ENCODE measurements around the gene CCDC170.

Gene CCDC170

DNA sequence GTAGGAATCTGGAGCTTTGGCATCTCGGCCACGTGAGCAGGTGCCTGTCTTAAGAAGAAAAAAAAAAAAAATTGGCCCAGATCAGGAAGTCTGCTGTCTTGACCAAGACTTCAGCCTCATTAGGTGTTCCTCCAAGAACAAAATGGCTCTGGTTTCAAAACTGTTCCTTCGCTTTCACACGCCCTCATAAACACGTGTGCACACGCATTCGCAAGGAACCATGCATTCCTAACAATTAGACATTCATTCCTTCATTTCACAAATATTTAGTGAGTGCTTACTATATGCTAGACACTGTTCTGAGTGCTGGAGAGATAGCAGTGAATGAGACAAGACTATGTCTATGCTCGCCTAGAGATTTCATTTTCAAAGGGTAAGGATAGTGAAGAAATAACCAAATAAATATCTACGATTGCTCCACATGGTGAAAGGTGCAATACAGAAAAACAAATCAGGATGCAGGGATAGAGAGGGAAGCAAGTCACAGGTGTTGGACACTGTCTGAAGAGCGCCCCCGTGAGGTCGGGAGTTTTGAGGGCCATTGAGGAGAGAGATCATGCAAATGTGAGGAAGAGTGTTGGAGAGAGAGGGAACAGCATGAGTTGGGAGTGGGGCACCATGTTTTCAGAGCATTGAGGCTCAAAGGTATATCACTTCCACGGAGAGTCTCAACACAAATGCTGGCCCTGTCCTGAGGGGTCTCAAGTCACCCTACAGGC is 53.3 kb downstream of the CCDC170 start:
- DNase-seq (ENCODE audit: low read depth) = no peak

DNA sequence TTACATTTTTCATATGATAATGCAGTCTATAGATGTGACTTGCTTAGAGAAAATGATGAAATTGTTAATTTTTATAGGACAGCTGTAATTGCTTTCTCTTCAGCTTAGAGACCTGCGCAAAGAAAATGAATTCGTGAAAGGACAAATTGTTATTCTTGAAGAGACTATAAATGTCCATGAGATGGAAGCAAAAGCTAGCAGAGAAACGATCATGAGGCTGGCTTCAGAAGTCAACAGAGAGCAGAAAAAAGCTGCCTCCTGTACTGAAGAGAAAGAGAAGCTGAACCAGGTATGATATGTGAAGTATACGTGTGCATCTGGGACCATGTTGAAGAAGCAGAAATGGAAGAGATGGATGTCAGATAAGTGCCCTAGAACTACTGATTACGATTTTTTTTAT is 54.4 kb downstream of the CCDC170 start:
- DNase-seq (ENCODE audit: low read depth) = no peak

DNA sequence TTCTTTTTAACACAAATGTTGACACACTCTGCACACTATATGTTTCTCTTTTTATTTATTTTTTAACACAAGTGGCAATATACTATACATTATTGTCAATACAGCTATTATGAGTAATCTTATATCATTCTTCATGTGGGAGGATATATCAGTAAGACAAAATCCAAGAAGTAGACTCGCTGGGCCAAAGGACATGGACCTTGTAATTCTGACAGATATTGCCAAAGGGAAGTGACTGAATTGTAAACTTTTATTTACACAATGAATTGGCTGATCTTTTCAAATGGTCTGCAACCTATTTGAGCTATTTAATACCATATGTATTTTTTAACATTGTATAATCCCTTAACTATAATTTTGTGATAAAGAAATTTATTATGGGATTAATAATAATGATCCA is 56.0 kb downstream of the CCDC170 start:
- no peak for DNase-seq (ENCODE audit: low read depth)

DNA sequence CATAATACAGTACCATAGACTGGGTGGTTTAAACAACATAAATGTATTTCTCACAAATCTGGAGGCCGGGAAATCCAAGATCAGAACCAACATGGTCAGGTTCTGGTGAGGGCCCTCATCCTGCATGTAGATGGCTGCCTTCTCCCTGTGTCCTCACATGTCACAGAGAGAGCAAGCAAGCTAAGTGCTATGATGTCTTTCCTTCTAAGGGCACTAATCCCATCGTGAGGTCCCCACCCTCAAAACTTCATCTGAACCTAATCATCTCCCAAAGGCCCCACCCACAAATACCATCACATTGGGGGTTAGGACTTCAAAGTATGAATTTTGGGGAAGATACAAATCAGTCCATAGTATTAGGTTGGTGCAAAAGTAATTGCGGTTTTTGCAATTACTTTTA is 56.8 kb downstream of the CCDC170 start:
- DNase-seq (ENCODE audit: low read depth) = no peak

DNA sequence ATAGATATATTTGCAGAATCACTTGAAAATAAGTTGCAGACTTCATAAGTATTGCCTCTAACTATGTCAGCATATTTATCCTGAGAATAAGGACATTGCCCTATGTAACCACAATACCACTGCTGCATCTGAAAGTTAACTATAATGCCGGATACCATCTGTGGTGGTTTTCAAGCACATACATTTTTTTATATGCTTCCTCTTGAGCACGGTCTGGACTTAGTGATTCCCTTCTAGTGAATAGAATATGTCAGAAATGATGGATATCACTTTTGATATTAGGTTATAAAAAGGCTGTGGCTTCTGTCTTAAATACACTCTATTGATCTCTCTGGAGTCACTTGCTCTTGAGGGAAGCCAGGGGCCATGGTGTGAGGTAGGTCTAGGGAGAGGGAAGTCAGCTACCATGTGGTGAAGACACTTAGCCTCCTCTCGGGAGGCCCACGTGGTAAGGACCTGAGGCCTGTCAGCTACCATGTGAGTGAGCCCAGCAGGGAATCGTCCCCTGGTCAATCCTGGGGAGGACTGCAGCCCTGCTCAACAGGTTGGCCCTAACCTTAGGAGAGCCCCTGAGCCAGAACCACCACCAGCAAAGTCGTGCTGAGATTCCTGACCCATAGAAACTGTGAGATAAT is 57.5 kb downstream of the CCDC170 start:
- no peak for DNase-seq (ENCODE audit: low read depth)

DNA sequence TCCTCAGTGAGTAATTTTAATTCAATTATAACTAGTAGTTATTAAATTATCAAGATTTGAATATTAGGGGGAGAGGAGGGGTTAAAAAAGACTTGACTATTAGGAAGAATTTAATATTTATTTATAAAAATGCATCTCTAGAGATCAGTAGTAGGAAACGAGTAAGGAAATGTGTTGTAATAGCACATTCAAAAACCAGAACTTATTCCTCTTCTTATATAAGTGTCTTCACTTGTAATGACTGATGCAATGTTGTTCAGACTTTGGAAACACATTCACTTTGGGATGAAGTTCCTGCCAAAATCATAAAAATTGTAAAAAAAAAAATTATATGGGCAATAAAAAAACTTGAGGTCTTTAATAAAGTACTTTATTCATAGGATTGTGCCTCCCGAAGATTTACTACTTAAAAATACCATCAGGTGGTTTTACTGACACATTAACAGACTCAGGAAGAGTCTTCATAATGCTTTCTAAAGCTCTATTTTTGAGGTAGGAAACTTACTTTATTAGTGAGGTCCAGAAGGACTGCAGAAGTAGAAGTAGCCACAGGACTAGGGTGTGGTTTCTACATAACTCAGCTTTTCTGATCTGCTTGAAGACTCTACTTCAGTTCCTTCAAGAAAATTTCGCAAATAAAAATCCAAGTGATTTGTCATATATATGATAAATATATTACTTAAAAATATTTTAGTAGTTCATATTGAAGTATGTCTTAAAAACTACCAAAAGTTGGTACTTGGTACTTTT is 59.8 kb downstream of the CCDC170 start:
- no peak for DNase-seq (ENCODE audit: low read depth)

DNA sequence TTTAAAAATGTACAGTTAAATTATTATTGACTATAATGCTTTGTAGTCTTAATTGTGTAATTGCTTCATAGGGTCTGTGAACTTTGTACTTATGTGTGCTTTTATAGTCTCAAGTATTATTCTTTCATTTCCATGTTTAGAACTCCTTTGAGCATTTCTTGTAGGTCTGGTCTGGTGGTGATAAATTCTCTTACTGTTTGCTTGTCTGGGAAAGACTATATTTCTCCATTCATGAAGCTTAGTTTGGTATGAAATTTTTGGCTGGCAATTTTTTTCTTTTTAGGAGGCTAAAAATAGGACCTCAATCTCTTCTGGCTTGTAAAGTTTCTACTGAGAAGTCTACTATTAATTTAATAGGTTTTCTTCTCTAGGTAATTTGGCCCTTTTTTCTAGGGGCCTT is 67.4 kb downstream of the CCDC170 start:
- DNase-seq (ENCODE audit: low read depth) = no peak

DNA sequence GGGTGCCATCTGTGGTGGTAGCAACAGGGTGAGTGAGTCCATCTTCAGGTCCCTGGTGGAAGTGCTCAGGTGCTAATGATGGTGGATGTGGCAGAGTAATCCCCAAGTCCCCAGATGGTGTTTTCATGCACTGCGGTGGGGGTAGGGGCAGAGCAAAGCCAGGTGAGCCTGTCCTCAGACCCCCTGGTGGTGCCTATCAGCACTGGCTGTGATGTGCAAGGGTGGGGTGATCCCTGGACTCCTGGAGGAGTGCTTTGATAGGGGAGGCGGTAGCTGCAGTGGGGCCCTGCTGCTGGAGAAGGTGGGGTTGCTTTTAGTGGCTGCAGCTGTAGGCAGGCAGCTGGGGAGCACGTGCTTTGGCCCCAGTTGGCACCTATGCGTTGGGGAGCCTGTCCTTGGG is 70.8 kb downstream of the CCDC170 start:
- DNase-seq (ENCODE audit: low read depth) = no peak

DNA sequence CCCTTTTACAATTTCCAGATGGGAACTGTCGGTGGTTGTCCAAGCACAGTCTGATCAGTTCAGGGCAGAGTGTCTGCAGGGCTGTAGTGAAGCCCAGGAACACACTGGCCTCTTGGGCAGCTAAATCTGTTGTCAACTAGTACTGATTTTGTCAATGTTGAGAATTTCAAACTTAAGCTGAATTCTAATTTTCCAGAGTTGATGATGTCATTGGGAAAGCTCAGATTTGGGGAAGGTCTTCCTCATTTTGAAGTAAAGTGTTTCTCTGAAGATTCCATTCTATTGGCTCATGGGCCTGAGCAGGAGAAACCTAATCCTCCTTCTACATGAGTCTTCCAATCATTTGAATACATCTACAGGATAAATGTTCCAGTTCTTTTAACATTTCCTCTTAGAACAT is 72.1 kb downstream of the CCDC170 start:
- DNase-seq (ENCODE audit: low read depth) = no peak

DNA sequence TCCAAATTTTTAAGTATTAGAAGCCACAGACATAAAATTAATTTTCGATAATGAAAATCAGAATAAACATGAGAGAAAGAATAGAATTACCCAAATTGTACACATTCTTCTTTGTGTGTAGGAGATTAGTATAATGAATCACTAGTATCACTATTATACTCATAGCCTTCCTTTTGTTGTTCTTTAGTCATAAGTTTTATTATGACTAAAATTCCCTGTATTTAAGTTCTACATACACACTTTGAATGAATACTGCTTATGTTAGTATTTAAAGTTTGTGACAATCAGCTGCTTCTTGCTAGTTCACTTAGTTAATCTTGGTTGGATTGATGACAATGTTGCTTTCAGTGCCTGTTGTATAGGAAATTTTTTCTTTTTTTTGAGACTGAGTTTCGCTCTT is 72.7 kb downstream of the CCDC170 start:
- no peak for DNase-seq (ENCODE audit: low read depth)

DNA sequence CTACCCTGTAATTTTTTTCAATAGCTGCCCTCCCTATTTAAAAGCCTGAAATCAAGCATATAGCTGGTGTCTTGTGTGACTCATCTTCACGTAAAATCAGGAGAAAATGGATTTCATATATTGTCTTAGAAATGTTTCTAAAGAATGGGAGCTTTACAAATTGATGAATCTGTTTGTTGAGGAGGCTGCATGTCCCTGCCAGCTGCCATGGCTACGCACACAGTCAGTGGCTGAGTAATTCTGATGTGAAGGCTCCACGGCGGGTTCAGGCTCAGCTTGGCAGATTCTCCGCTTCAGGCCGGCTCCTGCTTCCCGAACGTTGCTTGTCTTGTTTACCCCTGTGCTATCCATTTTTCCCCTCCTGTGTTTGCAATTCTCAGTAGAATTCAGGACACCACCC is 82.8 kb downstream of the CCDC170 start:
- DNase-seq (ENCODE audit: low read depth) = peak; percentile 56

DNA sequence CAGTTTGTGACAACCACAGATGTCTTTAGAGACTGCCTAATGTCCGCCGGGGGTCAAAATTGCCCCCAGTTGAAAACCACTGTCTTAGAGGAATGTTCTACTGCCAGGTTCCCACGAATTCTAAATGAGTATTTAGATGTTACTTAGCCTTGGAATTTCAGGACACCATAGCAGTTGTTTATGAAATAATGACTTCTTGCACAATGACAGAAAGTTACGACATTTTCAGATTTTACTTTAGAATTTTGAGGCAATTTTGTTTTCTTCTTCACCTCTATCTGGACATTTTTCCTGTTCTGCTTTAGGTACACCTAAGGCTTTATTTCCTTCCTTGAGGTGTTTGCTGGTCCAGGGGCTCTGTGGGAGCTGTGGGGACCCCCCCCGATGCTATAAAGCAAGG is 83.4 kb downstream of the CCDC170 start:
- no peak for DNase-seq (ENCODE audit: low read depth)

DNA sequence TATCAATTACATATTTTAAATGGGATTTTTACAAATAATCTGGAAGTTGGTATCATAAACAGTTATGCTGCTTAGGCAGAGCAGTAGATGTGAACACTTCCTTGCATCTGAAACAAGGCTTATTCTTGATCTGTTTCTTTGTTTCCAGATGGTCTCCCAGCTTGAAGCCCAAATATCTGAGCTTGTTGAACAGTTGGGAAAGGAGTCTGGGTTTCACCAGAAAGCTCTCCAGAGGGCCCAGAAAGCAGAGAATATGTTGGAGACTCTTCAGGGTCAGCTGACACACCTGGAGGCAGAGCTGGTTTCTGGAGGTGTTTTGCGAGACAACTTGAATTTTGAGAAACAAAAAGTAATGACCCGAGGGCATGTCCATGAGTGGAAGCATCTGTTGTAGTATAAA is 91.9 kb downstream of the CCDC170 start:
- DNase-seq (ENCODE audit: low read depth) = no peak

DNA sequence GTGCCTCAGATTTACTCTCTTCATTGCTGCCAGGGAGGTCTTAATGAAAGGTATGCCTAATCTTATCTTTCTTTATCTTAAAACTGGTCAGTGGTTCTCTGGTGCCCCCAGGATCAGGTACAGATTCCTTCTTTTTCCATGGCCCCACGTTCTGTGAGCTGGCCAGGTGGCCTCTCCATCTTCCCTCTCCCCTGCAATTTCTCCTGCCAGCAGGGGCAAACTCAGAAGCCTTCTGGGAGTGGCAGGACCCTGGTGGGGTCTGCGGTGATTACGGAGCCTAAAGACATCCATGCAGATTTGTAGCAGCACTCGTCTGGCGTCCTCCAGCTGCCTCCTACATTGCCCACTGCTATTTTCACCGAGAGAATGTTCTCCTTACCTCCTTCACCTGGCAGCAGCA is 95.8 kb downstream of the CCDC170 start:
- no peak for DNase-seq (ENCODE audit: low read depth)

DNA sequence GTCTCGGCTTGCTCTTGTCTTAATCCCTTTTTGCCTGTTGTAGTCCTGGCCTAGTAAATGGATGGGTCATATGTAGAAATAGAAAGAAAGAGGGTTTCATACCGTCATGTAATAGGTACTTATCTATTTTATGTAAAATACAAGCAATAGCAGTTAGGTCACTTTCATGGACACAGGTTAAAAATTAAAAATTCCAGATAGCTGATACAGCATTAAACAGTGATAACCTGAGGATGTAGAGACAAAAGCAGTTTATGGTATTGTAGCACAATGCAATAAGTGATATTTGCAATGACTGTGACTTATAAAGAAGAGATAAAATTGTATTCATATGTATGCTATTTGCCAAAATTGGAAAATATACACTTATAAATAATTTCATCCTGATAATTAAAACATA is 96.9 kb downstream of the CCDC170 start:
- DNase-seq (ENCODE audit: low read depth) = no peak

DNA sequence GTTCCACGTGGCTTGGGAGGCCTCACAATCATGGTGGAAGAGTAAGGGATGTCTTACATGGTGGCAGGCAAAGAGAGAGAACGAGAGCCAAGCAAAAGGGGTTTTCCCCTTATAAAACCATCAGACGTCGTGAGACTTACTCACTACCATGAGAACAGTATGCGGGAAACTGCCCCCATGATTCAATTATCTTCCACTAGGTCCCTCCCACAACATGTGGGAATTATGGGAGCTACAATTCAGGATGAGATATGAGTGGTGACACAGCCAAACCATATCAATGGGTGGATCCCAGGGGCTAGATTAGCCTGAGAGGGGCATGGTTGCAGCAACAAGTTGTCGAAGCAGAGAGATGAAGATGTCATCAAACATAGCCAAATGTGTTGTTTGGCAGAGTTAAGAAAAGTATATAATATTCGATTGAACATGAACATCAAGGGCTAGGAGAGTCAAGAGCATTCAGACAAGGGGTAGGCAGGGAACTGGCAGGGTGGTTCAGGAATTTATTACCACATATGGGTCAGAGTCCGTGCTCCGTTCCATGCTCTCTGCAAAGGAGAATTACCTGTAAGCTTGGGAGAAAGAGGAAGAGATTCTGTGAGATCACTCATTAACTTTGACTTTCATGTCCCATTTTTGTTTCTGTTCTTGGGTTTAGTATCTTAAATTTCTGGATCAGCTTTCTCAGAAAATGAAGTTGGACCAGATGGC is 98.8 kb downstream of the CCDC170 start:
- no peak for DNase-seq (ENCODE audit: low read depth)

DNA sequence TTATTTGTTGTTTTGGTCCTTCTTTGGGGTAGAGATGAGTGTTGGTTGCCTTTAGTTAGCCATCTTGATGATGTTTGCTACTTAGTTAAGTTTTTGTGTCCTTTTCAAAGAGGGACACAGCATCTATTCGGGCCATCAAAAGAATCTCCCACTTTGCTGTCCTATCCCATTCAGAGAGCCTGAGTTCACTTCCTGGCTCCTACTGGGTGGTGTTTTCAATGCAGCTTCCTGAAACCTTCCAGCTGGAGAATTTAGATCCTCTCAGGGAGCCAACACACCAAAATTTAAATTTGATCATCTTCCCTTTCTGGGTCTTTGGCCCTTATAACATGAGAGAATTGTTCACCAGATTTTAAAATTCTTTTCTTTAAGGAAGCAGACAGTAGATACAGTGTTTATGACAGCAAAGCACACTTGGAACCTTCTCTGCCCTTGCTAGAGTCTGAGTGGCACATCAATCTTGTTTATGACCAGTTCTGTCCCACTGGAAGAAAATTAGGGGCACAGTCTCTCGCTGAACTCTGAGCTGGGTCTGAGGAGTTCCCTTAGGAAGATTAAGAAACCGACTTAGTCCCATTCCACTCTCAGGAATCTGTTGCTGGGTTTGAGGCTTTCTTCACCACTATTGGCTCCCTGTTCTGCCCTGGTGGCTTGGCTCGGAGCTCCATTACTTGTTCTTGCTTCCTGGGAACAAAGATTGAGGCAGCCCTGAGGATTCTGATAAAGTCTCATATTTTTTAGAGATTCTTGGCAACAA is 115.5 kb downstream of the CCDC170 start:
- DNase-seq (ENCODE audit: low read depth) = peak; percentile 42

DNA sequence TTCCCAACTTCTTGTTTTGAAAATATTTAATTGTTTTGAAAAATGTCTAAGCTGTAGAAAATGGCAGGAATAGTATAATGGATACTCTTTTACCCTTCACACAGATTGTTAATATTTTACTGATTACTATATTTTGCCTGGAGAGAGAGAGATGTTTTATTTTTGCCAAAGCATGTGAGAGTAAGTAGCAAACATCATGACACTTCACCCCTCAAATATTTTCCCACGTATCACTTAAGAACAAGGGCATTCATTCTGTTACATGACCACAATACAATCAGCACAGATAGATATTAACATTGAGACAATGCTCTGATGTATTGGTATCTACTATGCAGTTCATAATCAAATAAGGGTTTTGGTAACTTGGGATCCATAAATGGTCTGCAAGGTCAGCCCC is 116.5 kb downstream of the CCDC170 start:
- no peak for DNase-seq (ENCODE audit: low read depth)

DNA sequence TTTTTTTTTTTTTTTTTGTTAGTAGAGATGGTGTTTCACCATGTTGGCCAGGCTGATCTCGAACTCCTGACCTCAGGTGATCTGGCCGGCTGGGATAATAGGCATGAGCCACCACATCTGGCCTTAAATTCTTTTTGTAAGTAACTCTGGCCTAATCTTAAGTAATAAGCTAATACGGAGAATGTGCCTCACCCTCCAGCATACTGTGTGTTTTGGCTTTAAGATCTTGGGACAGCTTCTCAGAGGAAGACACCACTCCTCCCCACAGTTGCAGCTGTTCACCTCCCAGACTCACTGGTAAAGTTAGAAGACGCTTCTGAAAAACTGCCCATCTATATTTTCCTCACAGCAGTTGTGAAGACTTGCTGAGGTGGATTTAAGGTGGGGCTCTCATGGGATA is 120.8 kb downstream of the CCDC170 start:
- DNase-seq (ENCODE audit: low read depth) = no peak

DNA sequence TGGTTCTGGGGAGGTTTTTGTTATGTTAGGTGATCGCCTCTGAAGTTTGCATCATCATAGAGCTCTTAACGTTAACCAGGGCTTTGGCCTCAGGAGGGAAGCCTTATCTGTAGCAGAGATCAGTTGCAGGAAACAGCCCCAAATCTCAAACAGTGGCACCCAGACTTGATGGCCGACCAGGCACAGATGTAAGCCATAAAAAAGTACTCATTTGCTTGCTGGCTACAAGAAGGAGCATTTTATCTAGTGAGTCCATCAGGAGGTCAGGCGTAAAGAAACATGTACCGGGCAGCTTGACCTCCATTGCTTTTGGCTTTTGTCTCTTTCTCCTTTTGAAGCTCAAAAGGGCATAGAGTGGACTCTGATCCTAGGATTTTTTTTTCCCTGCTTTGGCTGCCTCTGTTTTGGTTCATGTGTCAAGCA is 122.3 kb downstream of the CCDC170 start:
- no peak for DNase-seq (ENCODE audit: low read depth)

DNA sequence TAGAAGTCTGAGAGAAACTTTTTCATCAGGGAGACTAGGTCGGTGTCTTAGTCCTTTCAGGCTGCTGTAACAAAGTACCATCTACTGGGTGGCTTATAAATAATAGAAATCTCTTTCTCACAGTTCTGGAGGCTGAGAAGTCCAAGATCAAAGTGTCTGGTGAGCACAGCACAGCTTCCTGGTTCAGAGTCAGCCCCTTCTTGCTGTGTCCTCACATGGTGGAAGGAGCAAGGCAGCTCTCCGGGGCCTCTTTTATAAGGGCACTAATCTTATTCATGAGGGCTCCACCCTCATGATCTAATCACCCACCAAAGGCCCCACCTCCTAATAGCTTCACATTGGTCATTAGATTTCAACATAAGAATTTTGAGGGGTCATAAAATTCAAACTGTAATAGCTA is 122.8 kb downstream of the CCDC170 start:
- no peak for DNase-seq (ENCODE audit: low read depth)

DNA sequence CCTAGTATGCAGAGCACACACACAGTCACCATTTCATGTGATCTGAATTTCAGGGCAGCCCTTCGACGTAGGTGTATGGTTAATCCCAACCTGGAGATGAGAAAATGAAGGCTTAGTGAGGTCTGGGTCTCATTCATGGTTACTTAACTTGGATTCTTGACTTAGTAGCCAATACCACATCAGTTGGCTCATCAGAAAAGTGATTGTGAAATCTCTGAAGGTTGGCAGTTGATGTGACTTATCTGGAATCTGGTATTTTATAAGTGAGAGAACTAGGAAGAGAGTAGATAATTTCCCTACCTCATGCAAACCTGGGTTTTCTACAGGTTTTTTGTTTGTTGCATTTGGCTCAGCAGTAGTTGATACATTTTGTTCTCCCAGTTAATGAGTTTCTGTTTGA is 123.7 kb downstream of the CCDC170 start:
- peak; percentile 14 for DNase-seq (ENCODE audit: low read depth)

Data from stromal cell of bone marrow (primary cell).